DND-41 (cell line): ENCODE results near the gene FEZ2.

ENCODE experiments used
- ATAC-seq: fragments of 200-7000 bp; cut with Tn5 transposase; 3 replicates; pipeline ENCODE4 v1.9.1; 2021; ENCODE audit warnings: low read depth; ENCODE audit not compliant: insufficient read depth
- DNase-seq: peaks from one replicate; pipeline ENCODE4 v3.0.0-alpha.2; 2020
- H2AFZ ChIP-seq: 2 replicates; pipeline ENCODE4 v1.6.0; 2012; ENCODE audit warnings: low read depth, low read length
- H3K27ac ChIP-seq: 2 replicates; pipeline ENCODE4 v1.5.1; 2012; ENCODE audit warnings: low read length, inconsistent platforms
- H3K27me3 ChIP-seq: fragments of 200-600 bp; sonication (generic); 2 replicates; pipeline ENCODE4 v1.6.0; 2012; ENCODE audit warnings: low read length, mild to moderate bottlenecking, inconsistent platforms; ENCODE audit not compliant: insufficient read depth, poor library complexity
- H3K36me3 ChIP-seq: 2 replicates; pipeline ENCODE4 v1.5.1; 2012; ENCODE audit warnings: low read length, inconsistent platforms; ENCODE audit not compliant: insufficient read depth
- H3K4me1 ChIP-seq: 2 replicates; pipeline ENCODE4 v1.5.1; 2012; ENCODE audit warnings: mild to moderate bottlenecking, low read length; ENCODE audit not compliant: insufficient read depth
- H3K4me2 ChIP-seq: 2 replicates; pipeline ENCODE4 v1.6.0; 2012; ENCODE audit warnings: mild to moderate bottlenecking, moderate library complexity, low read length, inconsistent platforms; ENCODE audit not compliant: insufficient read depth
- H3K4me3 ChIP-seq, 2 experiments: fragments of 200-600 bp in 1 of 2; shearing (Covaris generic) in 1 of 2; 2 replicates each; pipeline ENCODE4 v1.5.1; 2012 to 2016; ENCODE audit warnings: inconsistent platforms in 2 of 2, low read length in 2 of 2, mild to moderate bottlenecking in 2 of 2, low read depth in 1 of 2, moderate library complexity in 1 of 2
- H3K79me2 ChIP-seq: 2 replicates; pipeline ENCODE4 v1.6.0; 2012; ENCODE audit warnings: low read length, inconsistent platforms; ENCODE audit not compliant: insufficient read depth
- H3K9ac ChIP-seq: 2 replicates; pipeline ENCODE4 v1.6.0; 2012; ENCODE audit warnings: low read depth, mild to moderate bottlenecking, inconsistent platforms, low read length, moderate library complexity
- H3K9me3 ChIP-seq: 2 replicates; pipeline ENCODE4 v1.5.1; 2012; ENCODE audit warnings: low read length, moderate library complexity, mild to moderate bottlenecking, inconsistent platforms; ENCODE audit not compliant: insufficient read depth, severe bottlenecking
- H4K20me1 ChIP-seq: 2 replicates; pipeline ENCODE4 v1.6.0; 2012; ENCODE audit warnings: low read length; ENCODE audit not compliant: insufficient read depth
- EZH2 ChIP-seq: IDR thresholded peaks from 3 replicates; pipeline ENCODE4 v1.6.1; 2012; ENCODE audit warnings: borderline replicate concordance, low read depth, mild to moderate bottlenecking, moderate library complexity, low read length, inconsistent platforms; ENCODE audit not compliant: severe bottlenecking
- TF ChIP-seq, protein P1 (sequence below): IDR thresholded peaks from 2 replicates; pipeline ENCODE4 v1.5.1; 2012; ENCODE audit warnings: borderline replicate concordance, low read length, moderate library complexity, mild to moderate bottlenecking; ENCODE audit not compliant: poor library complexity, severe bottlenecking; ENCODE audit errors: extremely low read depth

The FEZ2 gene

DNA sequence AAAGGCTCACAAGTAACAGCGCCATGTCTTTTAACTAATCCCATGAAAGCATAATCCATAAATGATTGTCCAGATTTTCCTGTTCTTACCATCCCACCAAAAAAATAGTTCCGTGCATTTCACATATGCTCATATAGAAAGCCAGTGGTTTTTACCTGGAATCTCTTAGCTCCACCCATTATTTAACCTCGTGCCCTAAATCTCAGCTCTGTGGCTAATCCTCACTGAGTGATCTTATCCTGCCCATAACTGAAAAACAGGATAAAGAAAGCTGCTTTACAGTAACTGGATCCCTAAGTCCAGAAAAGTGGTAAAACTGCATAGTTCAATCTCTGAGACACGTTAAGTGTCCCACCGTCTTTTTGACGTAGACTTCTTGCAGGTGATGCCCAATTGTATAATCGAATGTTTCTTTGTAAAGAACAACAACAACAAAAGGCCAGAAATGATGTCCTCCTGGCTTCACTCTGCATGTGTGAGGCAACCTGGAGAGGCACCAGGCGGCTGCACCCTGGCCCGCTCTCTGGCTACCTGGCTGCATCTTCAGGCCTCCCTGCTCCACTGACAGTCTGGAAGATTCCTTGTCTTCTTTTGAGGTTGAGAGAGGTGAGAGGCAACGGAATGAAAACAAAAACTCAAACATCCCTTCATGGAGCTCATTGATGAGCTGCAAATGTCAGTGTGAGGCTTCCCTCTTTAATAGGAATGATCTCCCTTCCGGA lies 38.6 kb downstream of the FEZ2 start:
- H4K20me1 ChIP-seq: no peaks in the 10 kb centered on the region
- H3K4me1 ChIP-seq: no peaks in the 10 kb centered on the region
- H3K4me3 ChIP-seq: no peak overlapping the region
- no peak overlapping the region for H3K27ac ChIP-seq
- H3K36me3 ChIP-seq: peaks cover 18% of the 10 kb centered on the region; the same call in 1 of the 2 replicates
- H3K27me3 ChIP-seq: no peaks in the 10 kb centered on the region
- no peak for ATAC-seq
- H3K9me3 ChIP-seq: no peaks in the 10 kb centered on the region
- no peaks in the 10 kb centered on the region for H3K79me2 ChIP-seq
- no peak overlapping the region for H3K9ac ChIP-seq
- H3K4me2 ChIP-seq: no peak overlapping the region
- DNase-seq: no peak
- TF ChIP-seq EZH2: no peak
- TF ChIP-seq, protein P1, sequence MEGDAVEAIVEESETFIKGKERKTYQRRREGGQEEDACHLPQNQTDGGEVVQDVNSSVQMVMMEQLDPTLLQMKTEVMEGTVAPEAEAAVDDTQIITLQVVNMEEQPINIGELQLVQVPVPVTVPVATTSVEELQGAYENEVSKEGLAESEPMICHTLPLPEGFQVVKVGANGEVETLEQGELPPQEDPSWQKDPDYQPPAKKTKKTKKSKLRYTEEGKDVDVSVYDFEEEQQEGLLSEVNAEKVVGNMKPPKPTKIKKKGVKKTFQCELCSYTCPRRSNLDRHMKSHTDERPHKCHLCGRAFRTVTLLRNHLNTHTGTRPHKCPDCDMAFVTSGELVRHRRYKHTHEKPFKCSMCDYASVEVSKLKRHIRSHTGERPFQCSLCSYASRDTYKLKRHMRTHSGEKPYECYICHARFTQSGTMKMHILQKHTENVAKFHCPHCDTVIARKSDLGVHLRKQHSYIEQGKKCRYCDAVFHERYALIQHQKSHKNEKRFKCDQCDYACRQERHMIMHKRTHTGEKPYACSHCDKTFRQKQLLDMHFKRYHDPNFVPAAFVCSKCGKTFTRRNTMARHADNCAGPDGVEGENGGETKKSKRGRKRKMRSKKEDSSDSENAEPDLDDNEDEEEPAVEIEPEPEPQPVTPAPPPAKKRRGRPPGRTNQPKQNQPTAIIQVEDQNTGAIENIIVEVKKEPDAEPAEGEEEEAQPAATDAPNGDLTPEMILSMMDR: no peak
- no peak overlapping the region for H2AFZ ChIP-seq

DNA sequence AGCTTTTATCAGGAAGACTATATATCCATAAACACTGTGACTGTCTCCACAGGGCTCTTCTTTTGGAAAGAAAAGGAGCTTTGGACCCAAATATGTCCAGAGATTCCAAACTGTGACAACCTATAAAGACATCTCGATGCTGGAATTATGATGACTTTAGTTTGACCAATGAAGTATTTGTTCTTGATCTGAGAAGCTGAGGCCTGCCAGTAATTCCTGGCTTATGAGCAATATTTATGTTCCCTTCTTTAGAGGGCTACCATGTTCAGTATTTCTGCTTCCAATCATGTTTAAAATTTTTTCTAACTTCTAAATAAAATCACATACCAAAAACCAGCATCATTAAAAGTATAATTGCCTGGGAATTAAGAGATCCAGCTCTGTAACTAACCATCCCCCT lies 41.1 kb downstream of the FEZ2 start:
- H3K36me3 ChIP-seq: peaks cover 39% of the 10 kb centered on the region; the same call in 1 of the 2 replicates
- no peak overlapping the region for H3K27ac ChIP-seq
- H3K9me3 ChIP-seq: no peaks in the 10 kb centered on the region
- no peaks in the 10 kb centered on the region for H4K20me1 ChIP-seq
- ATAC-seq (no peak), DNase-seq (no peak)
- H3K4me1 ChIP-seq: no peaks in the 10 kb centered on the region
- no peaks in the 10 kb centered on the region for H3K79me2 ChIP-seq
- no peak for TF ChIP-seq EZH2
- TF ChIP-seq, protein P1: no peak
- no peak overlapping the region for H2AFZ ChIP-seq
- no peaks in the 10 kb centered on the region for H3K27me3 ChIP-seq
- no peak overlapping the region for H3K4me2 ChIP-seq
- no peak overlapping the region for H3K9ac ChIP-seq
- H3K4me3 ChIP-seq: no peak overlapping the region

DNA sequence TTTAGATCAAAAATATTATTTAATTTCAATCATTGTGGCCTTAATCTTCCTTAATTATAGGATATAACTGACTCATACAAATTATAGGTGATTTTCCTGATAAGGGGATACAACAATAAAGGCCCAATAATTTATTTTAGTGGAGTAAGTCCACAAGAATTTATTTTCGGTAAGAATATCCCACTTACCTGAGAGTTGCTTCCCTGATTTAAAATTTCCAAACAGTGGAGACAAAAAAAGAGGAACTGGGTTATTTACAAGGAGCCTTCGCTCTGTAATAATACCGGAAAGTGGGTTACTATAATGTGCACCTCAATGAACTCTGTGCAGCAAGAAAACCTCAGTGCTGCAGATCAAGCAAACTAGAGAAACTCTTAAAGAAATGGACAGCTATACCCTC lies 42.2 kb downstream of the FEZ2 start:
- H3K79me2 ChIP-seq: no peaks in the 10 kb centered on the region
- H3K4me2 ChIP-seq: no peak overlapping the region
- H3K27ac ChIP-seq: no peak overlapping the region
- H3K4me3 ChIP-seq: no peak overlapping the region
- no peak overlapping the region for H2AFZ ChIP-seq
- ATAC-seq: no peak
- H3K9ac ChIP-seq: no peak overlapping the region
- no peak for TF ChIP-seq EZH2
- TF ChIP-seq, protein P1: no peak
- H3K4me1 ChIP-seq: no peaks in the 10 kb centered on the region
- H3K36me3 ChIP-seq: peaks cover 46% of the 10 kb centered on the region; the same call in 1 of the 2 replicates
- H3K9me3 ChIP-seq: no peaks in the 10 kb centered on the region
- H4K20me1 ChIP-seq: no peaks in the 10 kb centered on the region
- no peaks in the 10 kb centered on the region for H3K27me3 ChIP-seq
- no peak for DNase-seq
